Common myeloid progenitor, CD34-positive (primary cell): ENCODE results near the gene MEGF6.
A peak's percentile ranks its signal among the peaks of the same experiment; 100 is the strongest.

ENCODE experiments used
- CTCF ChIA-PET: fragments of 350-600 bp; sonication (Branson Sonifier 250); formaldehyde crosslinking; loops from one replicate; lab custom pipeline; 2021; ENCODE audit warnings: antibody characterized with exemption; lab: Charles Lee
- POLR2A ChIA-PET: fragments of 350-600 bp; sonication (Branson Sonifier 250); formaldehyde crosslinking; loops from one replicate; lab custom pipeline; 2021; ENCODE audit warnings: antibody characterized with exemption; lab: Charles Lee
- DNase-seq, 3 donors: peaks; one replicate each; pipeline versions ENCODE4 v3.0.0 to v3.0.0-alpha.2; 2013
- H3K27ac ChIP-seq, 2 experiments: 1 replicate in 1 of 2; 2 replicates in 1 of 2; pipeline ENCODE4 v1.7.0; 2013; ENCODE audit warnings: inconsistent platforms in 2 of 2, low read length in 2 of 2, mild to moderate bottlenecking in 2 of 2, low read depth in 1 of 2, moderate library complexity in 1 of 2; ENCODE audit not compliant: severe bottlenecking in 2 of 2, insufficient read depth in 1 of 2, poor library complexity in 1 of 2
- H3K27me3 ChIP-seq, 5 experiments: replicated peaks in 2 of 5; 1 replicate in 3 of 5; 2 replicates in 2 of 5; pipeline versions ENCODE4 v1.6.1 to v1.7.0; 2013; ENCODE audit warnings: low read length in 4 of 5, mild to moderate bottlenecking in 2 of 5, moderate library complexity in 2 of 5, inconsistent platforms in 1 of 5; ENCODE audit not compliant: insufficient read depth in 5 of 5, control insufficient read depth in 4 of 5
- H3K36me3 ChIP-seq, 4 experiments: 1 replicate in 2 of 4; 2 replicates in 2 of 4; pipeline versions ENCODE4 v1.6.1 to v1.7.0; 2013; ENCODE audit warnings: low read length in 3 of 4, control low read depth in 1 of 4, mild to moderate bottlenecking in 1 of 4; ENCODE audit not compliant: control insufficient read depth in 4 of 4, insufficient read depth in 4 of 4
- H3K4me1 ChIP-seq, 4 experiments: 1 replicate in 3 of 4; 2 replicates in 1 of 4; pipeline versions ENCODE4 v1.6.1 to v1.7.1; 2013; ENCODE audit warnings: low read length in 3 of 4, mild to moderate bottlenecking in 3 of 4, control low read depth in 1 of 4, inconsistent platforms in 1 of 4, moderate library complexity in 1 of 4; ENCODE audit not compliant: control insufficient read depth in 4 of 4, insufficient read depth in 4 of 4; ENCODE audit errors: control extremely low read depth in 1 of 4
- H3K4me3 ChIP-seq, 7 experiments: 1 replicate in 4 of 7; 2 replicates in 3 of 7; pipeline versions ENCODE4 v1.5.1 to v1.7.0; 2013; ENCODE audit warnings: mild to moderate bottlenecking in 7 of 7, low read length in 6 of 7, moderate library complexity in 6 of 7, inconsistent platforms in 2 of 7, low read depth in 2 of 7, control low read depth in 1 of 7; ENCODE audit not compliant: insufficient read depth in 4 of 7, control insufficient read depth in 1 of 7; ENCODE audit errors: extremely low read depth in 1 of 7
- H3K9me3 ChIP-seq, 5 experiments: 1 replicate in 4 of 5; 2 replicates in 1 of 5; pipeline versions ENCODE4 v1.6.1 to v1.7.1; 2013; ENCODE audit warnings: low read length in 4 of 5, mild to moderate bottlenecking in 2 of 5, inconsistent platforms in 1 of 5, low read depth in 1 of 5, moderate library complexity in 1 of 5; ENCODE audit not compliant: control insufficient read depth in 4 of 5, insufficient read depth in 2 of 5; ENCODE audit errors: control extremely low read depth in 1 of 5
- WGBS: methylation state at CpG from one replicate; pipeline ENCODE4 v1.1.5; 2013; ENCODE audit not compliant: insufficient coverage; 5-methylcytosine and 5-hydroxymethylcytosine counted together

Gene MEGF6

GRCh38 chr1:3627515-3628253 is 16.4 kb upstream of the MEGF6 start:
- Histone ChIP-seq H3K27me3 (no peaks in the 10 kb centered on the region), H3K27ac (no peak overlapping the region), H3K36me3 (peaks cover 6 to 50% (median 40%) of the 10 kb centered on the region in 4 experiments), H3K4me3 (no peak overlapping the region), H3K9me3 (no peaks in the 10 kb centered on the region), H3K4me1 (peaks cover 3 to 27% (median 24%) of the 10 kb centered on the region in 4 experiments)
- ChIA-PET CTCF (interaction anchor here (1.0 to 1.7 kb wide), 2 partner anchors 22 to 63 kb away, joined by 3 to 6 read pairs; partner anchors contain the start of gene WRAP73), POLR2A (no interaction called here)
- no peak for DNase-seq
- 97% methylated on average over 24 of the region's 26 CpGs for WGBS

GRCh38 chr1:3626025-3626424 is 14.7 kb upstream of the MEGF6 start:
- Histone ChIP-seq H3K27me3 (no peaks in the 10 kb centered on the region), H3K27ac (no peak overlapping the region), H3K4me3 (peak overlapping the region in 3 of 7 experiments; percentile 77 to 90 (median 88)), H3K9me3 (no peaks in the 10 kb centered on the region), H3K4me1 (peaks cover 3 to 27% (median 24%) of the 10 kb centered on the region in 4 experiments), H3K36me3 (peaks cover 4 to 35% (median 31%) of the 10 kb centered on the region in 4 experiments)
- CTCF ChIA-PET, result interaction anchor here (1.0 to 1.3 kb wide), 2 partner anchors 10 to 173 kb away, joined by 3 to 5 read pairs; no protein-coding TSS in a partner anchor
- POLR2A ChIA-PET, result interaction anchor here (0.6 kb wide), 1 partner anchor 61 kb away, joined by 4 read pairs; no protein-coding TSS in a partner anchor
- 94% methylated on average over 2 of the region's 4 CpGs for WGBS
- DNase-seq, result no peak

- H3K4me3 ChIP-seq, result peak overlapping the region; percentile 15 to 93 (median 88)
- H3K27me3 ChIP-seq, result no peaks in the 10 kb centered on the region
- peak; percentile 22 to 67 (median 54) for DNase-seq
- WGBS, result 11% methylated on average over 38 of the region's 71 CpGs
- H3K27ac ChIP-seq, result peak overlapping the region in 1 of 2 experiments; percentile 25
- peaks cover 4 to 31% (median 29%) of the 10 kb centered on the region in 4 experiments for H3K36me3 ChIP-seq
- peaks cover 3 to 29% (median 23%) of the 10 kb centered on the region in 4 experiments for H3K4me1 ChIP-seq
- no peaks in the 10 kb centered on the region for H3K9me3 ChIP-seq
- POLR2A ChIA-PET, result no interaction called here
- CTCF ChIA-PET, result interaction anchor here (1.3 kb wide), 1 partner anchor 172 kb away, joined by 3 read pairs; no protein-coding TSS in a partner anchor
These were observed 14.0 kb upstream of the MEGF6 start for GRCh38 chr1:3625151-3625907.

DNA sequence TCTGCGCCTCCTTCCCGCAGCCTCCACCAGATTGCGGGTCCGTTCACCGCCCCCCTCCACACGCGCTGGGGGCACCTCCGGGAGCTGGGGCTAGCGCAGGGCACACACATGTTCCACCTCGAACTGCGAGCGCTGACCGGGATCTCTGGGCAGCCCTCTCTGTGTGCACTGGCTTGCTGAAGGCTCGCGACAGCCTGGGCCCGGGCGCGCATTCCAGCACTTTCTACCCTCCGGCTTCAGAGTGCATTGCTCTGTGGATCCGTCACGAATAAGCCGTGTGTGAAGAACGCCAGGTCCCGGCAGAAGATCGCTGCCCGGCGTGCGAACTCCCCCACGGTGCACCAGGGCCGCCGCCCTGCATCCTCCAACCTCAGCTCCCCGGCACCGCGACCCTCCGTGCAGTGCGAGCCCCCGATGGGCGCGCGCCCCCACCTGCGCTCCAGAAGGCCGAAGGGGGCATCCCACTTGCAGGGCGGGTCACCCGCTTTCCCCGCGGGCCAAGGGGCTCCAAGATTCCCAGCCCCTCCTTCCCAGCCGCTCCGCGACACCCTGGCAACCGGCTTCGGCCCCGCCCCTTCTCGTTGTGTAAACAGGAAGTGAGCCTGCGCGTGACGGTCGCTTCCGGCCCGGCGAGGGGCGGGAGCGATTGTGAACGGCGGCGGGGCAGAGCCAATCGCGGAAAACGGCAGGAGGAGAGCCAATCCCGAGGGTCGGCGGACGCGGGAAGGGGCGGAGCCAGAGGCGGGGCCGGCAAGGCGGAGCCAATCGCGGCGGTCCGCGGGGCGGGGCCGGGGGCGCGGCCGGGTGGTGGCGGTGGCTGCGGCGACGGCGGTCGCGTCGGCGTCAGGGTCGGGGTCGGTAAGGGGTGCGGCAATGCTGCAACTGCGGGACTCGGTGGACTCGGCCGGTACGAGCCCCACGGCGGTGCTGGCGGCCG is 13.2 kb upstream of the MEGF6 start, which contains the start of gene TPRG1L:
Gene TPRG1L, plus strand, starts transcription at position 816 of the 937 bp plus-strand sequence. Its CDS starts 58 bp downstream, at position 874.
- WGBS, result 0% methylated on average over 73 of the region's 108 CpGs

DNA sequence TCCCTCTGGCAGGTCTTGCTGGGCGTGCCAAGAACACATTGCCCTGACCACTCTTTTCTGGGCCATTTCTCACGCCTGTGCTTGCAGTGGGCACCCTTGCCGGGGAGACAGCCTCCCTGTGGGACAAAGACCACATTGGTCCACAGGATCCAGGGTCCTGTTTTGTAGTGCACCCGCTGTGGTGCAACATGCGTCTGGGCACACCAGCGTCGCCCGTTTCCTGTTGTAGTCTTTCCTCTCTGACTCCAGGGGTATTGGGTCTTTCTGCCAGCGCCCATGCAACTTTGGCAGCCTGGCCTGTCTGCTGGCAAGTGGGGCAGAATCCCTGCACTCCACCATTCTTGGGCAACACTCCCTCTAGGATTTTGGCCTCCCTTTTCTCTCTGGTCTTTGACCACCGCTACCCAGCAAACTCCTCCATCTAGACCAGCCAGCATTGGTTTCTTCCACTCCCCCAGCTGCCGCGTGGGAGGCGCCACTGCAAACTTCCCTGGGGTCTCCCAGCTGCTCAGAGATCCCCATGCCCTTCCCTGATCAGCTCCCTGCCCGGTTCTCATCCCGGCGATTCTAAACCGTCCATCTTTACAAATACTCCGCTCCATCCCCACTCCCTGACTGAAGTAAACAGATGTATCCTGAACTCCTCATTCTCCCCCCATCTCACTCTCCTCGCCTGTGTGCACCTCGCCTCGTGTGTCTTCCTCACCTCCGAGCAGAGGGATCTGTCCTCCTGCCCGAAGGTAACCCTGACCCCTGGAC is 12.3 kb upstream of the MEGF6 start:
- POLR2A ChIA-PET, result interaction anchor here (0.6 kb wide), 1 partner anchor 13 kb away, joined by 4 read pairs; no protein-coding TSS in a partner anchor

More for the DNA sequence above, 13.2 kb upstream of the MEGF6 start, which contains the start of gene TPRG1L:
- Histone ChIP-seq H3K9me3 (no peaks in the 10 kb centered on the region), H3K27me3 (no peaks in the 10 kb centered on the region), H3K4me1 (peaks cover 3 to 25% (median 23%) of the 10 kb centered on the region in 4 experiments), H3K36me3 (peaks cover 4 to 23% (median 22%) of the 10 kb centered on the region in 4 experiments), H3K4me3 (peak within 1 kb of the TSS; percentile 56 to 93 (median 88)), H3K27ac (peak within 1 kb of the TSS in 1 of 2 experiments; percentile 58)
- POLR2A ChIA-PET, result interaction anchor here (0.6 kb wide), 1 partner anchor 12 kb away, joined by 4 read pairs; no protein-coding TSS in a partner anchor
- CTCF ChIA-PET, result interaction anchor here (1.1 to 6.4 kb wide), 2 partner anchors 59 to 132 kb away, joined by 3 to 63 read pairs; no protein-coding TSS in a partner anchor
- DNase-seq, result peak; percentile 95 to 98 (median 98)

More for the DNA sequence above, 12.3 kb upstream of the MEGF6 start:
- peak overlapping the region in 1 of 2 experiments; percentile 58 for H3K27ac ChIP-seq
- peaks cover 0 to 17% (median 15%) of the 10 kb centered on the region in 4 experiments for H3K36me3 ChIP-seq
- H3K4me1 ChIP-seq, result peaks cover 3 to 34% (median 31%) of the 10 kb centered on the region in 4 experiments
- no peaks in the 10 kb centered on the region for H3K27me3 ChIP-seq
- H3K9me3 ChIP-seq, result no peaks in the 10 kb centered on the region
- 42% methylated on average over 19 of the region's 23 CpGs for WGBS
- DNase-seq, result no peak
- H3K4me3 ChIP-seq, result peak overlapping the region; percentile 51 to 93 (median 88)
- CTCF ChIA-PET, result interaction anchor here (0.8 to 6.4 kb wide), 5 partner anchors 10 to 171 kb away, joined by 3 to 63 read pairs (median 3); no protein-coding TSS in a partner anchor
